Heart left ventricle (tissue), 16 donors: ENCODE results near the gene KREMEN1. TPM values are rescaled to one million over a fixed set of nuclear protein-coding genes. Genes with fewer than 3 reads are reported as not detected.

ENCODE experiments used
- ATAC-seq, 4 donors: fragments of 200-7000 bp; cut with Tn5 transposase; one replicate each; pipeline ENCODE4 v1.9.1; 2020 to 2022; ENCODE audit warnings: moderate library complexity in 4 of 4, mild to moderate bottlenecking in 3 of 4, moderate number of reproducible peaks in 1 of 4
- DNase-seq, 5 donors: peaks; one replicate each; pipeline ENCODE4 v3.0.0-alpha.2; 2020
- H3K27ac ChIP-seq, 12 donors: fragments of 200-600 bp; sonication (generic) in 4 of 12; one replicate each; pipeline versions ENCODE4 v1.5.0 to v1.8.0; 2016 to 2022; ENCODE audit warnings: mild to moderate bottlenecking in 2 of 12
- H3K27me3 ChIP-seq, 9 donors: fragments of 200-600 bp; sonication (generic) in 2 of 9; one replicate each; pipeline versions ENCODE4 v1.5.1 to v1.8.0; 2016 to 2022; ENCODE audit warnings: mild to moderate bottlenecking in 3 of 9
- H3K36me3 ChIP-seq, 9 donors: fragments of 200-600 bp; sonication (generic) in 2 of 9; one replicate each; pipeline versions ENCODE4 v1.5.0 to v1.8.0; 2018 to 2022; ENCODE audit warnings: mild to moderate bottlenecking in 2 of 9
- H3K4me1 ChIP-seq, 12 donors: fragments of 200-600 bp; sonication (generic) in 4 of 12; one replicate each; pipeline versions ENCODE4 v1.5.0 to v1.8.0; 2016 to 2022; ENCODE audit warnings: mild to moderate bottlenecking in 3 of 12
- H3K4me3 ChIP-seq, 12 donors: fragments of 200-600 bp; sonication (generic) in 4 of 12; one replicate each; pipeline versions ENCODE4 v1.5.0 to v1.8.0; 2017 to 2022; ENCODE audit warnings: mild to moderate bottlenecking in 9 of 12, moderate library complexity in 4 of 12
- H3K9me3 ChIP-seq, 12 donors: fragments of 200-600 bp; sonication (generic) in 4 of 12; one replicate each; pipeline versions ENCODE4 v1.5.0 to v1.8.0; 2016 to 2022; ENCODE audit warnings: mild to moderate bottlenecking in 1 of 12
- CTCF ChIP-seq, 12 donors: fragments of 200-600 bp; sonication (generic) in 4 of 12; IDR thresholded peaks; one replicate each; pipeline versions ENCODE4 v1.5.0 to v1.8.0; 2018 to 2022; ENCODE audit warnings: antibody characterized with exemption in 12 of 12, mild to moderate bottlenecking in 5 of 12
- POLR2A ChIP-seq, 2 donors: fragments of 450-650 bp; IDR thresholded peaks; one replicate each; pipeline ENCODE4 v1.6.1; 2017; ENCODE audit warnings: antibody characterized with exemption in 2 of 2, mild to moderate bottlenecking in 2 of 2, moderate library complexity in 2 of 2
- WGBS, 4 donors: extraction: QIAGEN DNeasy Blood & Tissue Kit in 2 of 4; methylation state at CpG; one replicate each; pipeline versions ENCODE4 v1.1.5 to v1.1.7; 2013 to 2018; 5-methylcytosine and 5-hydroxymethylcytosine counted together
- intact Hi-C, 10 donors: fragments of 100-400 bp; cut with DNase I; formaldehyde crosslinking; loops; one replicate each; pipeline versions ENCODE4 v1.11.1 to v1.14.2; 2022
- polyA plus RNA-seq, 2 donors: library from polyadenylated mRNA; stranded (reverse); fragments of 200-250 nt; gene quantifications; one replicate each; pipeline ENCODE4 v1.2.3, GENCODE V29; 2013
- total RNA-seq, 9 donors: library from RNA; depleted of rRNA in 2 of 9; stranded (reverse); fragments of >200 nt in 2 of 9; fragmentation: NEBNext Ultra II Directional in 3 of 9; extraction: Animal tissue kit (Norgen Biotek cat#: 25700) in 3 of 9; gene quantifications; one replicate each; pipeline versions ENCODE4 v1.1.0 to v1.2.4, GENCODE V29; 2016 to 2023
- donor health status: ischemic (EF 13 %, LVEDD 7.1; RV severe dilation, severe dysfunction).
- donor health status: healthy with polysubstance abuse.
- donor health status: DM: no; HTN: yes; CAD: no.
- donor health status: DM: no; HTN: no; CAD: no.
- donor health status: ischemic (EF 25% LVEDD 6.9; RV normal size, moderate dysfunction).
- donor health status: ischemic (EF 25% LVEDD 5.7; RV mildly dilated, moderate dysfunction).
- donor health status: healthy.
- donor health status: DM: yes; HTN: yes; CAD: no.
- donor health status: ischemic (EF 35%, LVEDD 5.7; RV mildly dilated, moderate dysfunction).
- donor health status: nonischemic (EF 11% LVEDD 7.7; RV severe dilation, severe dysfunction).
- donor health status: DM: yes; HTN: yes; CAD: no.
- donor health status: PGD.
- donor health status: ischemic (EF 29% LVEDD 5.4; RV normal size, mild dysfunction).
- donor health status: nonischemic (EF 23%, LVEDD 6.1; RV moderate dilation, normal function).

Gene KREMEN1
- total and polyA plus RNA-seq, 11 donors: 24.3 to 67.8 (median 36.4) TPM

DNA sequence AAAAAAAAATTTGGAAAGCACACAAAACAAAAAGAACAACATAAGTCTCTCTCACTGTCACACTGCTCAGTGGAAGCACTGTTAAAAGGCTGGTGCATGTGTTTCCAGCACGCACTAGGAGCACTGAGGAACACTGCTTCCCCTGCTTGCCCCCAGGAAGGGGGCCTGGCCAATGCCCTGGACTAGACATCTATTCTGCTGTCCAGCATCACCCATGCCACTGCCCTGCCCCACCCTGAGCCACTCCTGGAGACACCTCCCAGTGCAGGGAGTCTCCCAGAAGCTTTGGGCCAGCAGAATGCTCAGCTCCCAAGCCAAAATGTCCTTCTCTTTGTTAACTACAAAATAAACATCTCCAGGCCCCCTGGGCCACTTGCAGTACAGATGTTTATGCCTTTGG is 83.1 kb downstream of the KREMEN1 start:
- DNase-seq (no peak), ATAC-seq (no peak)
- H3K4me3 ChIP-seq: no peak overlapping the region
- H3K27ac ChIP-seq: no peak overlapping the region
- H3K9me3 ChIP-seq: no peaks in the 10 kb centered on the region
- no peaks in the 10 kb centered on the region for H3K27me3 ChIP-seq
- no peaks in the 10 kb centered on the region for H3K36me3 ChIP-seq
- TF ChIP-seq CTCF (IDR thresholded peaks at IDR 0.05) (no peak), POLR2A (IDR thresholded peaks at IDR 0.05) (no peak)
- H3K4me1 ChIP-seq: peaks cover 0 to 35% (median 8%) of the 10 kb centered on the region in 12 donors
- intact Hi-C loops: loop anchor here in 7 of 10 donors (10.0 kb wide), 5 partner anchors 81 to 301 kb away; partner anchors contain the start of genes KREMEN1 (in 3 of the 7) and ZNRF3 (in 1 of the 7)
- 96 to 100% (median 100%) methylated on average over 1 of the region's 1 CpG for WGBS, 4 donors

DNA sequence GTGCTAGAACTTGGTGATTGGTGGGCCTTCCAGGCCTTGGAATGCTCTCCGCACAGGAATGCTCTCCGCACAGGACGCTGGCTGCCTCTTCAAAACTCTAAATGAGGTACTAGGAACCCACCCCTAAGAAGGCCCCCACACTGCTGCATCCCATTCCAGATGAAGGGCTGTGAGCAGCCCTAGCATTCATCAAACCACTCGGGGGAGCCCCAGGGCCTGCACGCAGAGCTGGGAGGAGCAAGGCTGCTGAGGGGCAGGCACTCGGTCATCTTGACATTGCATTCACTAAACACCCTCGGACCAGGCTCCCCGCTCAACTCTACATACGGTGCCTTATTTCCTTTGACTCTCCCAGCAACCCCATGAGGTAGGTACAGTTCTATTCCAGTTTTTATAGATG is 83.7 kb downstream of the KREMEN1 start:
- H3K27me3 ChIP-seq: no peaks in the 10 kb centered on the region
- DNase-seq (no peak), ATAC-seq (no peak)
- no peaks in the 10 kb centered on the region for H3K36me3 ChIP-seq
- no peak overlapping the region for H3K27ac ChIP-seq
- intact Hi-C loops: loop anchor here in 7 of 10 donors (10.0 kb wide), 5 partner anchors 82 to 302 kb away; partner anchors contain the start of genes KREMEN1 (in 3 of the 7) and ZNRF3 (in 1 of the 7)
- TF ChIP-seq POLR2A (IDR thresholded peaks at IDR 0.05) (no peak), CTCF (IDR thresholded peaks at IDR 0.05) (no peak)
- no peaks in the 10 kb centered on the region for H3K9me3 ChIP-seq
- peaks cover 0 to 31% (median 7%) of the 10 kb centered on the region in 12 donors for H3K4me1 ChIP-seq
- WGBS, 4 donors: 79 to 90% (median 84%) methylated on average over 5 to 9 of the region's 9 CpGs
- no peak overlapping the region for H3K4me3 ChIP-seq

GRCh38 chr22:29157759-29158535 is 85.1 kb downstream of the KREMEN1 start:
- no peaks in the 10 kb centered on the region for H3K27me3 ChIP-seq
- TF ChIP-seq POLR2A (IDR thresholded peaks at IDR 0.05): no peak
- no peak for TF ChIP-seq CTCF (IDR thresholded peaks at IDR 0.05)
- H3K4me1 ChIP-seq: peaks cover 0 to 16% (median 7%) of the 10 kb centered on the region in 12 donors
- DNase-seq (no peak), ATAC-seq (no peak)
- intact Hi-C loops: loop anchor here in 7 of 10 donors (10.0 kb wide), 5 partner anchors 83 to 303 kb away; partner anchors contain the start of genes KREMEN1 (in 3 of the 7) and ZNRF3 (in 1 of the 7)
- 94 to 96% (median 95%) methylated on average over 11 of the region's 11 CpGs for WGBS, 4 donors
- no peaks in the 10 kb centered on the region for H3K9me3 ChIP-seq
- no peaks in the 10 kb centered on the region for H3K36me3 ChIP-seq
- no peak overlapping the region for H3K27ac ChIP-seq
- H3K4me3 ChIP-seq: no peak overlapping the region

DNA sequence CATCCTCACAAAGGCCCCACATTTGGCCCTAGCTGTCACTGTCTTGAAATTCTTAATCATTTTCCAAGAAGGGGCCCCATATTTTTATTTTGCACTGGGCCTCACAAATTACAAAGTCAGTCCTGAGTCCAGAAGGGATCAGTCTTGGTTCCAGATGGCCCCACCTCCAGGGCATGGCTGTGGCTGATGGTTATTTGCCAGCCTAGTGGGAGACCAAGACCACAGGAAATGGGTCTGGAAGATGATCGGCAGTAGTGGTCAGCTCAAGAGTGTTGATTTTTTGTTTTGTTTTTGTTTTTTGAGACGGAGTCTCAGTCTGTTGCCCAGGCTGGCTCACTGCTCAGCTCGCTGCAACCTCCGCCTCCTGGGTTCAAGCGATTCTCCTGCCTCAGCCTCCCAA is 85.7 kb downstream of the KREMEN1 start:
- DNase-seq: no peak
- Histone ChIP-seq H3K4me1 (peaks cover 0 to 11% (median 7%) of the 10 kb centered on the region in 12 donors), H3K9me3 (no peaks in the 10 kb centered on the region), H3K4me3 (no peak overlapping the region), H3K36me3 (no peaks in the 10 kb centered on the region), H3K27me3 (no peaks in the 10 kb centered on the region), H3K27ac (no peak overlapping the region)
- TF ChIP-seq CTCF (IDR thresholded peaks at IDR 0.05): no peak
- intact Hi-C loops: loop anchor here in 7 of 10 donors (10.0 kb wide), 5 partner anchors 84 to 304 kb away; partner anchors contain the start of genes KREMEN1 (in 3 of the 7) and ZNRF3 (in 1 of the 7)
- 82 to 94% (median 91%) methylated on average over 5 of the region's 5 CpGs for WGBS, 4 donors
- no peak for ATAC-seq
